Lower leg skin (tissue), 4 donors: ENCODE measurements around the gene SH2D4B. TPM values are rescaled to one million over a fixed set of nuclear protein-coding genes. Genes with fewer than 3 reads are reported as not detected.
A peak's percentile ranks its signal among the peaks of the same experiment; 100 is the strongest.
"Not testable (repeated sequence)": the region's sequence is repeated elsewhere in the genome, so short reads cannot be mapped to it uniquely, and the experiment has no call there.

Experiments
- DNase-seq, 2 donors: peaks; one replicate each; pipeline ENCODE4 v3.0.0-alpha.2; 2019; ENCODE audit warnings: low spot score in 2 of 2
- H3K4me3 ChIP-seq: fragments of 200-600 bp; sonication (generic); 2 replicates; pipeline ENCODE4 v1.5.1; 2017; ENCODE audit warnings: mild to moderate bottlenecking, low read depth; ENCODE audit not compliant: poor library complexity, severe bottlenecking
- POLR2A ChIP-seq, 2 donors: fragments of 450-650 bp; IDR thresholded peaks; one replicate each; pipeline ENCODE4 v1.6.1; 2016 to 2017; ENCODE audit warnings: antibody characterized with exemption in 2 of 2, mild to moderate bottlenecking in 1 of 2, moderate library complexity in 1 of 2
- WGBS, 2 donors: methylation state at CpG; one replicate each; pipeline ENCODE4 v1.1.5; 2018; 5-methylcytosine and 5-hydroxymethylcytosine counted together
- intact Hi-C: fragments of 100-400 bp; cut with DNase I; formaldehyde crosslinking; loops from one replicate; pipeline ENCODE4 v1.15.0; 2023; ENCODE audit warnings: low total_unique reads
- total RNA-seq, 4 donors: library from RNA; depleted of rRNA; stranded (reverse); fragments of >200 nt; gene quantifications; one replicate each; pipeline ENCODE4 v1.1.0, GENCODE V29; 2016
- TF ChIP-seq, protein P1 (sequence below), 3 donors: fragments of 450-650 bp; IDR thresholded peaks; one replicate each; pipeline ENCODE4 v1.5.1; 2016; ENCODE audit warnings: antibody characterized with exemption in 3 of 3, mild to moderate bottlenecking in 3 of 3, moderate library complexity in 2 of 3

Gene SH2D4B
- total RNA-seq, 4 donors from 2014 or later, result 0.13 TPM; not detected in 3

DNA sequence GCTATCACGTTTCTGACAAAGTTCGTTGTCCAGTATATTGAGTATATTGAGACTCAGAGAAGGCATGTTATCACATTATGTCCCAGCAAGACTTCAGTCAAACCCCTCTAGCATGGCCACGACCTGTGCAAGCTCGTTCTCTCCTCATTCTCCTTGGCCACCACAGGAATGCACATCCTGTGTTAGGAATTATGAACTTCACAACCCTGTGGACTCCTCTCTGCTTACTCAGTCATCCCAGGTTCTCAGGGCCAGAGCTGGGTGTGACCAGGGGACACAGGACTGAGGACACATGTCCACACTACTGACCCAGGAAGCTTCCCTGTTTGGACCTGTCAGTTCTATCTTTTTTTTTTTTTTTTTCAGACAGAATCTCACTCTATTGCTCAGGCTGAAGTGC, 4.4 kb downstream of the SH2D4B start:
- 78 to 82% methylated on average over 4 of the region's 4 CpGs for WGBS, 2 donors
- peak in 1 of 2 donors; percentile 72 for DNase-seq
- TF ChIP-seq POLR2A (IDR thresholded peaks at IDR 0.05), result no peak
- TF ChIP-seq, protein P1, sequence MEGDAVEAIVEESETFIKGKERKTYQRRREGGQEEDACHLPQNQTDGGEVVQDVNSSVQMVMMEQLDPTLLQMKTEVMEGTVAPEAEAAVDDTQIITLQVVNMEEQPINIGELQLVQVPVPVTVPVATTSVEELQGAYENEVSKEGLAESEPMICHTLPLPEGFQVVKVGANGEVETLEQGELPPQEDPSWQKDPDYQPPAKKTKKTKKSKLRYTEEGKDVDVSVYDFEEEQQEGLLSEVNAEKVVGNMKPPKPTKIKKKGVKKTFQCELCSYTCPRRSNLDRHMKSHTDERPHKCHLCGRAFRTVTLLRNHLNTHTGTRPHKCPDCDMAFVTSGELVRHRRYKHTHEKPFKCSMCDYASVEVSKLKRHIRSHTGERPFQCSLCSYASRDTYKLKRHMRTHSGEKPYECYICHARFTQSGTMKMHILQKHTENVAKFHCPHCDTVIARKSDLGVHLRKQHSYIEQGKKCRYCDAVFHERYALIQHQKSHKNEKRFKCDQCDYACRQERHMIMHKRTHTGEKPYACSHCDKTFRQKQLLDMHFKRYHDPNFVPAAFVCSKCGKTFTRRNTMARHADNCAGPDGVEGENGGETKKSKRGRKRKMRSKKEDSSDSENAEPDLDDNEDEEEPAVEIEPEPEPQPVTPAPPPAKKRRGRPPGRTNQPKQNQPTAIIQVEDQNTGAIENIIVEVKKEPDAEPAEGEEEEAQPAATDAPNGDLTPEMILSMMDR (IDR thresholded peaks at IDR 0.05), result no peak
- no peak overlapping the region for H3K4me3 ChIP-seq
- intact Hi-C loops, result no loop called here

DNA sequence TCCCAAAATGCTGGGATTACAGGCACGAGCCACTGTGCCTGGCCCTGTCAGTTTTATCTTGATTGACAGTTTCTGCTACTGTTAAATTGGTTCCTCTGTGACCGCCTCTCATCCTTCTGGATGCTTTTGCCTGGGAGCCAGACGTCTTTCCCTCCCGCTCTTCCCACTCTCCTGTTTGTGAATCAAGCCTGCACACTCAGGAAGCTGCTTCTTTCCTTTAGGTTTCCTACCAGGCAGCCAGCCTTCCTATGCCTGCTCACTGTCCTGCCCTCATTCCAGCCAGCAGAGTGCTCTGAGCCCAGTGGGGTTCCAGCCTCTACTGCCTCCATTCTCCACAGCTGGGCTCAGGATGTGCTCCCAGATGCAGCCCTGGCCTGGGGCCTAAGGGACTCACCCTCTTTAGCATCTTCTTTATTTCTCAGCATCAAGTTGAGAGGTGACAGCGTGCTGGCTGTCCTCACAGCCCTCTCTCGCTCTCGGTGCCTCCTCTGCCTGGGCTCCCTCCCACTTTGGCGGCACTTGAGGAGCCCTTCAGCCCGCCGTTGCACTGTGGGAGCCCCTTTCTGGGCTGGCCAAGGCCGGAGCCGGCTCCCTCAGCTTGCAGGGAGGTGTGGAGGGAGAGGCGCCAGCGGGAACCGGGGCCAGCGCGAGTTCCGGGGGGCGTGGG, 5.1 kb downstream of the SH2D4B start:
- WGBS, 2 donors, result 89 to 96% methylated on average over 16 to 19 of the region's 19 CpGs
- no peak overlapping the region for H3K4me3 ChIP-seq
- TF ChIP-seq POLR2A (IDR thresholded peaks at IDR 0.05), result no peak
- TF ChIP-seq, protein P1 (IDR thresholded peaks at IDR 0.05), result no peak
- DNase-seq, result peak in 1 of 2 donors; percentile 82
- intact Hi-C loops, result no loop called here

DNA sequence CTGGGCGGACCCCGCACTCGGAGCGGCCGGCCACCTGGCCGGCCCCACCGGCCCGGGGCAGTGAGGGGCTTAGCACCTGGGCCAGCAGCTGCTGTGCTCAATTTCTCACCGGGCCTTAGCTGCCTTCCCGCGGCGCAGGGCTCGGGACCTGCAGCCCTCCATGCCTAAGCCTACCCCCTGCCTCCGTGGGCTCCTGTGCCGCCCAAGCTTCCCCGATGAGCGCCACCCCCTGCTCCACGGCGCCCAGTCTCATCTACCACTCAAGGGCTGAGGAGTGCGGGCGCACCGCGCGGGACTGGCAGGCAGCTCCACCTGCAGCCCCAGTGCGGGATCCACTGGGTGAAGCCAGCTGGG, 5.6 kb downstream of the SH2D4B start:
- intact Hi-C loops, H3K4me3 ChIP-seq: not testable (repeated sequence)
- peak in 1 of 2 donors; percentile 82 for DNase-seq

DNA sequence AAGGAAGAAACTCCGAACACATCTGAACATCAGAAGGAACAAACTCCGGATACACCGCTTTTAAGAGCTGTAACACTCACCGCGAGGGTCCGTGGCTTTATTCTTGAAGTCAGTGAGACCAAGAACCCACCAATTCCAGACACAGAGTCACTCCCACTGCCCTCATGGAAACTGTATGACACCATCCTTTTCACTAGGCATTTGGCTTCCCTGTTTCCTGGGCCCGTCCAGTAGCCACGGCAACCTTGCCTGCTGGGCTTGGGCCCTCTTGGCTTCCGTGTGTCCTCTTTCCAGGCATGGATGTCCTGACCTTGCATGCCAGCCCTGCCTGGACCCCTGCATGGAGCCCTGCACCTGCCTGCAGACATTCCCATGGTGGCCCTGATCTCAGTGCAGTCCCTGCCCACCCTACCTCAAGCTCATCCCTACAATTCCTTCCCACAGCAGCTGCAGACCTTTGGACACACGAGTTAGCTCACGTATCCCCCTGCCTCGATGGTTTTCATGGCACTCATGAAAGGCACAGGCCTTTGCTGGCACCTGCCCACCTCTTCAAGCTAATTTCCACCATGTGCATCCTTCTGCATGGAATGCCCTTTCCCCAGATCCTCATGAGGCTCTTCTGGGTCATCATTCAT, 6.7 kb downstream of the SH2D4B start:
- intact Hi-C loops, result no loop called here
- TF ChIP-seq, protein P1 (IDR thresholded peaks at IDR 0.05), result no peak
- TF ChIP-seq POLR2A (IDR thresholded peaks at IDR 0.05), result no peak
- WGBS, 2 donors, result 89 to 96% methylated on average over 12 of the region's 12 CpGs
- peak in 1 of 2 donors; percentile 57 for DNase-seq
- no peak overlapping the region for H3K4me3 ChIP-seq

More for the DNA sequence above, 5.6 kb downstream of the SH2D4B start:
- 96 to 97% methylated on average over 20 to 24 of the region's 25 CpGs for WGBS, 2 donors

DNA sequence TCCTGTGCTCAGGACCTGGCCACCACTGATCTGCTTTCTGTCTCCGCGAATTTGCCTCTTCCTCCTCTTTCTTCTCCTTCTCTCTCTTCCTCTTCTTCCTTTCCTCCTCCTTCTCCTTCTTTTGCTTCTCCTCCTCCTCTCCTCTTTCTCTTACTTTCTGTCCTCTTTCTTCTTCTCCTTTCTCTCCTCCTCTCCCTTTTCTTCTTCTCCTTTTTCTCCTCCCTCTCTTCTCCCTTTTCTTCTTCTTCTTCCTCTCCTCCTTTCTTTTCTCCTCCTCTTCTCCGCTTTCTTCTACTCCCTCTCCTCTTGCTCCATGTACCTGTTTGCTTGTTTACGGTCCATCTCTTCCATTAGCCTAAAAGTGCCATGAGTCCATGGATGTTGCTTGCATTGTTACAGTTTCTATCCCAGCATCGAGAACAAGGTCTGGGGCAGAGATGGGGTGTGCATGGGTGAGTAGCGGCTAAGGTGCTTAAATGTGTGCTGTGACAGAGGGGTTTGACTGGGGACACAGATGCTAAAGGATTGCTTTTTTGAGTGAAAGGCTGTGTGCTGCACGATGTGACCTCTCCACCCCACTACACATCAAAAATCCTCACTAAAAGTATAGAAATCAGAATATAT, 7.7 kb downstream of the SH2D4B start:
- no peak overlapping the region for H3K4me3 ChIP-seq
- WGBS, 2 donors, result 91 to 95% methylated on average over 7 of the region's 7 CpGs
- intact Hi-C loops, result no loop called here
- TF ChIP-seq, protein P1 (IDR thresholded peaks at IDR 0.05), result no peak
- TF ChIP-seq POLR2A (IDR thresholded peaks at IDR 0.05), result no peak
- DNase-seq, result peak in 1 of 2 donors; percentile 45

DNA sequence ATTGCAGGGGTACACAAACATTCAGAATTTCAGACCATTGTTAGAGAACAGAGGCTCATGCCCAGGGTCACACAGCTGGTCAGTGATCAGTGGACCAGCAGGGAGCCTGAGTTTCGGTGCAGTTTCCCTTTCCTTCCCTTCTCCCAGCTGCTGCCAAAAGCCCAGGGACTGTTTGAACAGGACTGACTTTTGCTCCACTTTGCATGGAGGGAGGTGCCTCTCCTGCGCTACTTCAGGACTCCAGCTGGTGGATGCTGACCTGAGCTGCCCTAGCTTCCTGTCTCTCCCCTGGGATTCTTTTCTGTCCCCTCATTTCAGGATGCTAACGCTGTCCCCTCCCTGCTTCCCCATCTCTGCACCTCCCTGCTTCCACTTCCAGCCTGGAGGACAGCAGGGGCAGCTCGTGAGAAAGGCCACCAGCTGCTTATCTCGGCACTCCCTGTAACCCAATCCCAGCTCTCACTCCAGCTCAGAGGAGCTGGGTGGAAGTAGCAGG, 14.5 kb downstream of the SH2D4B start:
- TF ChIP-seq, protein P1 (IDR thresholded peaks at IDR 0.05), result no peak
- no peak for TF ChIP-seq POLR2A (IDR thresholded peaks at IDR 0.05)
- DNase-seq, result peak in 1 of 2 donors; percentile 79
- WGBS, 2 donors, result 41 to 46% methylated on average over 5 of the region's 5 CpGs
- no peak overlapping the region for H3K4me3 ChIP-seq
- intact Hi-C loops, result no loop called here
